ENCODE data around the gene DLG2. TPM values are rescaled to one million over a fixed set of nuclear protein-coding genes. Genes with fewer than 3 reads are reported as not detected.

The DLG2 gene
- total RNA-seq, 2 experiments from 2014 or later: 2.0 to 2.1 TPM

GRCh38 chr11:83456566-83456965 lies 2170.6 kb downstream of the DLG2 start:
- Histone ChIP-seq H3K36me3 (ENCODE audit: insufficient read depth, low read length) (no peaks in the 10 kb centered on the region), H3K4me3 (ENCODE audit: low read length) (no peak overlapping the region), H3K9me3 (ENCODE audit: control insufficient read depth in 1 of 2, insufficient read depth in 1 of 2, low read length in 2 of 2) (no peaks in the 10 kb centered on the region), H3K27ac (ENCODE audit: low read depth in 1 of 2, low read length in 2 of 2) (no peak overlapping the region), H3K4me1 (ENCODE audit: insufficient read depth, low read length) (no peaks in the 10 kb centered on the region), H3K27me3 (ENCODE audit: control insufficient read depth in 1 of 2, insufficient read depth in 2 of 2, low read length in 2 of 2) (no peaks in the 10 kb centered on the region)
- DNase-seq (no peak), ATAC-seq (ENCODE audit: poor library complexity) (no peak)
- intact Hi-C loops (cut with DNase I, micrococcal nuclease): no loop called here
- ChIA-PET CTCF (no interaction called here), POLR2A (no interaction called here)
- H3K27me3 Mint-ChIP-seq: peaks cover 5% of the 10 kb centered on the region
- H3K27ac Mint-ChIP-seq: no peak overlapping the region
- H3K4me1 Mint-ChIP-seq (ENCODE audit: low read depth): no peaks in the 10 kb centered on the region
- H3K9me3 Mint-ChIP-seq: no peaks in the 10 kb centered on the region
- TF ChIP-seq, protein P1, sequence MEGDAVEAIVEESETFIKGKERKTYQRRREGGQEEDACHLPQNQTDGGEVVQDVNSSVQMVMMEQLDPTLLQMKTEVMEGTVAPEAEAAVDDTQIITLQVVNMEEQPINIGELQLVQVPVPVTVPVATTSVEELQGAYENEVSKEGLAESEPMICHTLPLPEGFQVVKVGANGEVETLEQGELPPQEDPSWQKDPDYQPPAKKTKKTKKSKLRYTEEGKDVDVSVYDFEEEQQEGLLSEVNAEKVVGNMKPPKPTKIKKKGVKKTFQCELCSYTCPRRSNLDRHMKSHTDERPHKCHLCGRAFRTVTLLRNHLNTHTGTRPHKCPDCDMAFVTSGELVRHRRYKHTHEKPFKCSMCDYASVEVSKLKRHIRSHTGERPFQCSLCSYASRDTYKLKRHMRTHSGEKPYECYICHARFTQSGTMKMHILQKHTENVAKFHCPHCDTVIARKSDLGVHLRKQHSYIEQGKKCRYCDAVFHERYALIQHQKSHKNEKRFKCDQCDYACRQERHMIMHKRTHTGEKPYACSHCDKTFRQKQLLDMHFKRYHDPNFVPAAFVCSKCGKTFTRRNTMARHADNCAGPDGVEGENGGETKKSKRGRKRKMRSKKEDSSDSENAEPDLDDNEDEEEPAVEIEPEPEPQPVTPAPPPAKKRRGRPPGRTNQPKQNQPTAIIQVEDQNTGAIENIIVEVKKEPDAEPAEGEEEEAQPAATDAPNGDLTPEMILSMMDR (IDR thresholded peaks at IDR 0.05): no peak
- H3K36me3 Mint-ChIP-seq (ENCODE audit: low read depth): no peaks in the 10 kb centered on the region
- no peak overlapping the region for H3K4me3 Mint-ChIP-seq

DNA sequence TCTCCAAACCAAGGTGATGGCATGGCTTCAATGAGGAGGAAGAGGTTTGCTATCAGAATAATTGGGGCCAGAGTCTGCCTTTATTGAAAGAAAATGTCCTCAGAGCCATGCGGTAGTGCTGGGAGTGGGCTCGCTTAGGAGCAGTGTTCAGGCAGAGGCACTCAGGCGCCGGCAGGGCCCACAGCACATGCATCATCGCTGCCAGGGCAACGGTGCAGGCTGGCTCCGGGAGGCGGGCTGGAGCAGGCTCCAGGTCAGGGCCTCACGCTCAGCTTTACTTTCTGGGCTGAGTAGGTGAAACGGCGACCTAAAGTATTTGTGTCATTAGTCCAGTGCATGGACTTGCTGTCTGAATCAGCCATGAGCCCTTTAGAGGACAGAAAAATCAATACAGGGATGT lies 2171.1 kb downstream of the DLG2 start:
- Histone ChIP-seq H3K36me3 (ENCODE audit: insufficient read depth, low read length) (no peaks in the 10 kb centered on the region), H3K27ac (ENCODE audit: low read depth in 1 of 2, low read length in 2 of 2) (no peak overlapping the region), H3K9me3 (ENCODE audit: control insufficient read depth in 1 of 2, insufficient read depth in 1 of 2, low read length in 2 of 2) (no peaks in the 10 kb centered on the region), H3K4me1 (ENCODE audit: insufficient read depth, low read length) (no peaks in the 10 kb centered on the region), H3K4me3 (ENCODE audit: low read length) (no peak overlapping the region), H3K27me3 (ENCODE audit: control insufficient read depth in 1 of 2, insufficient read depth in 2 of 2, low read length in 2 of 2) (no peaks in the 10 kb centered on the region)
- H3K4me3 Mint-ChIP-seq: no peak overlapping the region
- H3K27me3 Mint-ChIP-seq: peaks cover 5% of the 10 kb centered on the region
- ChIA-PET CTCF (no interaction called here), POLR2A (no interaction called here)
- H3K36me3 Mint-ChIP-seq (ENCODE audit: low read depth): no peaks in the 10 kb centered on the region
- TF ChIP-seq, protein P1 (IDR thresholded peaks at IDR 0.05): no peak
- intact Hi-C loops (cut with DNase I, micrococcal nuclease): no loop called here
- ATAC-seq (ENCODE audit: poor library complexity): no peak
- no peak overlapping the region for H3K27ac Mint-ChIP-seq
- H3K4me1 Mint-ChIP-seq (ENCODE audit: low read depth): no peaks in the 10 kb centered on the region
- no peak for DNase-seq
- H3K9me3 Mint-ChIP-seq: no peaks in the 10 kb centered on the region

- H3K4me1 ChIP-seq (ENCODE audit: insufficient read depth, low read length): no peaks in the 10 kb centered on the region
- ATAC-seq (ENCODE audit: poor library complexity) (no peak), DNase-seq (no peak)
- no peak overlapping the region for H3K27ac ChIP-seq (ENCODE audit: low read depth in 1 of 2, low read length in 2 of 2)
- no peaks in the 10 kb centered on the region for H3K9me3 ChIP-seq (ENCODE audit: control insufficient read depth in 1 of 2, insufficient read depth in 1 of 2, low read length in 2 of 2)
- H3K27me3 ChIP-seq (ENCODE audit: control insufficient read depth in 1 of 2, insufficient read depth in 2 of 2, low read length in 2 of 2): no peaks in the 10 kb centered on the region
- no peaks in the 10 kb centered on the region for H3K36me3 ChIP-seq (ENCODE audit: insufficient read depth, low read length)
- ChIA-PET CTCF (no interaction called here), POLR2A (no interaction called here)
- Mint-ChIP-seq H3K36me3 (ENCODE audit: low read depth) (no peaks in the 10 kb centered on the region), H3K27me3 (peaks cover 5% of the 10 kb centered on the region), H3K9me3 (no peaks in the 10 kb centered on the region), H3K4me1 (ENCODE audit: low read depth) (no peaks in the 10 kb centered on the region), H3K4me3 (no peak overlapping the region), H3K27ac (no peak overlapping the region)
- TF ChIP-seq, protein P1 (IDR thresholded peaks at IDR 0.05): no peak
- no peak overlapping the region for H3K4me3 ChIP-seq (ENCODE audit: low read length)
- intact Hi-C loops (cut with DNase I, micrococcal nuclease): no loop called here
These were observed 2171.8 kb downstream of the DLG2 start for GRCh38 chr11:83455356-83455755.
